Astrocyte (in vitro differentiated cells and primary cell): ENCODE results near the gene PLPP1.

Source experiments
- EZH2 ChIP-seq: IDR thresholded peaks from 2 replicates; pipeline ENCODE4 v1.6.1; 2012; ENCODE audit warnings: mild to moderate bottlenecking, low read length, inconsistent platforms; ENCODE audit not compliant: insufficient read depth
- TF ChIP-seq, protein P1 (sequence below): IDR thresholded peaks from 2 replicates; pipeline ENCODE4 v1.5.1; 2011; ENCODE audit warnings: low read depth, mild to moderate bottlenecking, inconsistent platforms, low read length, moderate library complexity; ENCODE audit not compliant: insufficient read depth

DNA sequence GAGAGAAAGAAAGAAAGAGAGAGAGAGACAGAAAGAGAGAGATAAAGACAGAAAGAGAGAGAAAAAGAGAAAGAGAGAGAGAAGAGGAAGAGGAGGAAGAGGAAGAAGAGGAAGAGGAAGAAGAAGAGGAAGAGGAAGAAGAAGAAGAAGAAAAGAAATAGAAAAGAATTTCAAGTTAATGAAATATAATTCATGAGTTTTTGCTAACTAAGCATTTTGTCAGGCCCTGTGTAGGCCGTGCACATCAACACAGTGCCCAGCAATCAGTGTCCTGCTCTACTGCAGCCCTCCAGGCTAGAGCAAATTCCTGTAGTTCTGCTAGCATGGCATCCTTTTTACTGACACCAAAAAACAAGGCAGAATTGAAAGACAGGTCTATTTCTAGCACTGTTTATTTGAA is 62.1 kb downstream of the PLPP1 start:
- TF ChIP-seq, protein P1, sequence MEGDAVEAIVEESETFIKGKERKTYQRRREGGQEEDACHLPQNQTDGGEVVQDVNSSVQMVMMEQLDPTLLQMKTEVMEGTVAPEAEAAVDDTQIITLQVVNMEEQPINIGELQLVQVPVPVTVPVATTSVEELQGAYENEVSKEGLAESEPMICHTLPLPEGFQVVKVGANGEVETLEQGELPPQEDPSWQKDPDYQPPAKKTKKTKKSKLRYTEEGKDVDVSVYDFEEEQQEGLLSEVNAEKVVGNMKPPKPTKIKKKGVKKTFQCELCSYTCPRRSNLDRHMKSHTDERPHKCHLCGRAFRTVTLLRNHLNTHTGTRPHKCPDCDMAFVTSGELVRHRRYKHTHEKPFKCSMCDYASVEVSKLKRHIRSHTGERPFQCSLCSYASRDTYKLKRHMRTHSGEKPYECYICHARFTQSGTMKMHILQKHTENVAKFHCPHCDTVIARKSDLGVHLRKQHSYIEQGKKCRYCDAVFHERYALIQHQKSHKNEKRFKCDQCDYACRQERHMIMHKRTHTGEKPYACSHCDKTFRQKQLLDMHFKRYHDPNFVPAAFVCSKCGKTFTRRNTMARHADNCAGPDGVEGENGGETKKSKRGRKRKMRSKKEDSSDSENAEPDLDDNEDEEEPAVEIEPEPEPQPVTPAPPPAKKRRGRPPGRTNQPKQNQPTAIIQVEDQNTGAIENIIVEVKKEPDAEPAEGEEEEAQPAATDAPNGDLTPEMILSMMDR = no peak
- TF ChIP-seq EZH2 = no peak
